NCI-H460 (cell line): Measurements from ENCODE around the gene SLX9. TPM values are rescaled to one million over a fixed set of nuclear protein-coding genes. Genes with fewer than 3 reads are reported as not detected.

Experiments
- DNase-seq: peaks from one replicate; pipeline ENCODE4 v3.0.0-alpha.2; 2016; ENCODE audit warnings: low read depth; ENCODE audit errors: extremely low read depth
- total RNA-seq: library from RNA; depleted of rRNA; stranded (reverse); fragments of >200 nt; shearing (Covaris generic); gene quantifications from 2 replicates; pipeline ENCODE4 v1.2.3, GENCODE V29; 2014

The SLX9 gene
- total RNA-seq, 1 experiment from 2014 or later, result 37.3 TPM

- no peak for DNase-seq
Measured at GRCh38 chr21:44986471-44987291, 46.9 kb downstream of the SLX9 start.

- no peak for DNase-seq
Measured at GRCh38 chr21:44987301-44987885, 47.6 kb downstream of the SLX9 start.

GRCh38 chr21:44987886-44988606 is 48.2 kb downstream of the SLX9 start:
- no peak for DNase-seq

- DNase-seq, result no peak
Measured at GRCh38 chr21:44988607-44989536, 49.0 kb downstream of the SLX9 start.

GRCh38 chr21:44989537-44989886 is 49.7 kb downstream of the SLX9 start:
- DNase-seq, result no peak

GRCh38 chr21:44989943-44990780 is 50.3 kb downstream of the SLX9 start:
- no peak for DNase-seq

- DNase-seq, result no peak
Measured at GRCh38 chr21:44990921-44991320, 51.1 kb downstream of the SLX9 start.

GRCh38 chr21:44991538-44992483 is 52.0 kb downstream of the SLX9 start:
- DNase-seq, result no peak

- no peak for DNase-seq
Measured at GRCh38 chr21:44992608-44993031, 52.8 kb downstream of the SLX9 start.

- DNase-seq, result no peak
Measured at GRCh38 chr21:44993321-44994046, 53.7 kb downstream of the SLX9 start.

GRCh38 chr21:44994047-44994694 is 54.3 kb downstream of the SLX9 start:
- DNase-seq, result no peak

- DNase-seq, result no peak
Measured at GRCh38 chr21:44994695-44995342, 55.0 kb downstream of the SLX9 start.

GRCh38 chr21:44995343-44995941 is 55.6 kb downstream of the SLX9 start:
- no peak for DNase-seq

GRCh38 chr21:44996096-44996495 is 56.3 kb downstream of the SLX9 start:
- DNase-seq, result no peak

GRCh38 chr21:44996501-44996921 is 56.7 kb downstream of the SLX9 start:
- no peak for DNase-seq
